Esophagus muscularis mucosa (tissue), 4 donors: Measurements from ENCODE around the gene PARD3B. TPM values are rescaled to one million over a fixed set of nuclear protein-coding genes. Genes with fewer than 3 reads are reported as not detected.

Experiments
- DNase-seq: peaks from one replicate; pipeline ENCODE4 v3.0.0-alpha.2; 2017; ENCODE audit errors: extremely low spot score
- H3K27ac ChIP-seq, 4 donors: fragments of 200-600 bp; sonication (generic); replicated peaks in 1 of 4; 1 replicate in 3 of 4; 2 replicates in 1 of 4; pipeline ENCODE4 v1.5.1; 2016 to 2019; ENCODE audit warnings: mild to moderate bottlenecking in 1 of 4
- H3K27me3 ChIP-seq, 4 donors: fragments of 200-600 bp; sonication (generic); one replicate each; pipeline versions ENCODE4 v1.5.1 to v1.6.0; 2016 to 2019
- H3K36me3 ChIP-seq, 4 donors: fragments of 200-600 bp; sonication (generic); one replicate each; pipeline ENCODE4 v1.5.1; 2016 to 2019
- H3K4me1 ChIP-seq, 4 donors: fragments of 200-600 bp; sonication (generic); one replicate each; pipeline ENCODE4 v1.5.1; 2016 to 2019
- H3K4me3 ChIP-seq, 4 donors: fragments of 200-600 bp; sonication (generic); 1 replicate in 2 of 4; 2 replicates in 2 of 4; pipeline ENCODE4 v1.5.1; 2016 to 2019; ENCODE audit warnings: mild to moderate bottlenecking in 4 of 4, moderate library complexity in 1 of 4
- H3K9me3 ChIP-seq, 4 donors: fragments of 200-600 bp; sonication (generic); 1 replicate in 3 of 4; 2 replicates in 1 of 4; pipeline ENCODE4 v1.5.1; 2016 to 2019
- EP300 ChIP-seq: sonication (generic); formaldehyde crosslinking; IDR thresholded peaks from one replicate; pipeline ENCODE4 v1.6.1; 2017; ENCODE audit warnings: antibody characterized with exemption
- POLR2A ChIP-seq: fragments of 450-650 bp; IDR thresholded peaks from one replicate; pipeline ENCODE4 v1.6.1; 2017; ENCODE audit warnings: antibody characterized with exemption, moderate library complexity, mild to moderate bottlenecking, low read depth
- POLR2AphosphoS5 ChIP-seq, 2 donors: sonication (generic); formaldehyde crosslinking; IDR thresholded peaks; one replicate each; pipeline ENCODE4 v1.6.1; 2017; ENCODE audit warnings: antibody characterized with exemption in 2 of 2
- WGBS: methylation state at CpG from one replicate; pipeline ENCODE4 v1.1.5; 2018; 5-methylcytosine and 5-hydroxymethylcytosine counted together
- intact Hi-C: fragments of 100-400 bp; cut with DNase I; formaldehyde crosslinking; loops from one replicate; pipeline ENCODE4 v1.15.1; 2023
- total RNA-seq, 4 donors: library from RNA; depleted of rRNA; stranded (reverse); fragments of >200 nt; gene quantifications; one replicate each; pipeline versions ENCODE4 v1.1.0 to v1.2.1, GENCODE V29; 2016
- TF ChIP-seq, protein P1 (sequence below), 3 experiments: fragments of 200-600 bp in 2 of 3; fragments of 450-650 bp in 1 of 3; sonication (generic) in 2 of 3; IDR thresholded peaks; one replicate each; pipeline ENCODE4 v1.5.1; 2017 to 2019; ENCODE audit warnings: antibody characterized with exemption in 3 of 3, mild to moderate bottlenecking in 2 of 3, moderate library complexity in 1 of 3

PARD3B gene
- total RNA-seq, 4 donors from 2014 or later, result 24.2 to 40.8 (median 32.5) TPM

DNA sequence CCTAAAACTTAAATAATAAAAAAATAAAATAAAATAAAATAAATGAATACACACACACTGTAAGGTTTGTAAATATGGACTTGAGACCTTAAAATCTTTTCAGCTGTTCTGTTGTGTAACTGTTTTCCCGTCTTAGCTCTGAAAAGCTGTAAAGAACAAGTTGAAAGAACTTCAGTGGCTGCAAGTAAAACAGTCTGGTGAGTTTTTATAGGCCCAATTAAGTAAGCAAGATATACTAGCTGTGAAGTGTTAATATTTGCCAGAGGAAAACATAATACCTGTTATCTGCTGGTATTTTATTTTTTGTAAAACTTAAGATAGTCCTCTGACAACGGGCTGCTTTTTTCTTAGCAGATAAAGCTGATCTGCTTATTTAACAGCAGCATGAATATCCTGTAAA is 960.1 kb downstream of the PARD3B start:
- H3K27ac ChIP-seq, result no peak overlapping the region
- intact Hi-C loops, result no loop called here

DNA sequence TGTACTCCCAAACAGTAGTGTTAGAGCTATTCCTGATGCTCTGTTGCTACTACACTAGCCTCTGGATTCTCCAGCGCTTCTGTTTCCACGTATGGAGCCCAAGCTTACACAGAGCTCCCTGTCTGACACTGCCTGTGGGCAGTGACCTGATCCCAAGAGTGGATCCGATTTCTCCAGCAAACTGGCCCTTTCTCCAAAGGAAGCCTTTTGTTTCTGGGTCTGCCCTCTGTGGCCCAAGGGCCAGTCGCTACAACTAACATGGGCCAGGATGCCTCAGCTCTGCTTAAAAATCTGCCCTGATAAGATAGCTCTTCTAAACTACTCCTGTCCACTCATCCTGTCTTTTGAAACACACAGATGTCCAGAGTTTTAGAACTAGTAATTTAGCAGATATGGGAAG is 964.4 kb downstream of the PARD3B start:
- H3K27ac ChIP-seq, result no peak overlapping the region
- 94% methylated on average over 4 of the region's 4 CpGs for WGBS

More for the DNA sequence above, 960.1 kb downstream of the PARD3B start:
- Histone ChIP-seq H3K4me1 (no peaks in the 10 kb centered on the region), H3K4me3 (no peak overlapping the region), H3K27me3 (no peaks in the 10 kb centered on the region), H3K36me3 (peaks cover 0 to 19% (median 0%) of the 10 kb centered on the region in 4 donors), H3K9me3 (no peaks in the 10 kb centered on the region)
- 87% methylated on average over 2 of the region's 2 CpGs for WGBS
- TF ChIP-seq, protein P1, sequence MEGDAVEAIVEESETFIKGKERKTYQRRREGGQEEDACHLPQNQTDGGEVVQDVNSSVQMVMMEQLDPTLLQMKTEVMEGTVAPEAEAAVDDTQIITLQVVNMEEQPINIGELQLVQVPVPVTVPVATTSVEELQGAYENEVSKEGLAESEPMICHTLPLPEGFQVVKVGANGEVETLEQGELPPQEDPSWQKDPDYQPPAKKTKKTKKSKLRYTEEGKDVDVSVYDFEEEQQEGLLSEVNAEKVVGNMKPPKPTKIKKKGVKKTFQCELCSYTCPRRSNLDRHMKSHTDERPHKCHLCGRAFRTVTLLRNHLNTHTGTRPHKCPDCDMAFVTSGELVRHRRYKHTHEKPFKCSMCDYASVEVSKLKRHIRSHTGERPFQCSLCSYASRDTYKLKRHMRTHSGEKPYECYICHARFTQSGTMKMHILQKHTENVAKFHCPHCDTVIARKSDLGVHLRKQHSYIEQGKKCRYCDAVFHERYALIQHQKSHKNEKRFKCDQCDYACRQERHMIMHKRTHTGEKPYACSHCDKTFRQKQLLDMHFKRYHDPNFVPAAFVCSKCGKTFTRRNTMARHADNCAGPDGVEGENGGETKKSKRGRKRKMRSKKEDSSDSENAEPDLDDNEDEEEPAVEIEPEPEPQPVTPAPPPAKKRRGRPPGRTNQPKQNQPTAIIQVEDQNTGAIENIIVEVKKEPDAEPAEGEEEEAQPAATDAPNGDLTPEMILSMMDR (IDR thresholded peaks at IDR 0.05), result no peak
- TF ChIP-seq POLR2A, result no peak
- TF ChIP-seq POLR2AphosphoS5 (IDR thresholded peaks at IDR 0.05), result no peak
- TF ChIP-seq EP300, result no peak
- no peak for DNase-seq

DNA sequence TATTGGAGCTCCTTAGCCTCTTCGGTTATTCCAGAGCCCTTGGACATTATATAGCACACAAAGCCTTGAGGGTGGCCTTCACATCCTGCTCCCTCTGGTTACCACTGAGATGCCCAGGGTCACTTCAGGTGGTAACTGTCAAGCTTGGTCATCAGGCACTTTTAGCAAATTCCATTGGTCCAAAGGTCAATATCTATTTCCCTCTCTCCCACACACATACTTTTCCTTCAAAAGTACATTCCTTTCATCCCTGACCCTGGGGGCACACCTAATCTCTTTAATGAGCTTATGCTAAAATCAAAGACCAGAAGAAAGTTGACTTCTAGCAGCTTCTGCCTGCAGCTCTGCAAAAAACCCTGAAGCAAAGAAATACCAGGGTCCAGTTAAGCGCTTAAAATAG is 965.1 kb downstream of the PARD3B start:
- DNase-seq, result no peak
- TF ChIP-seq POLR2A, result no peak
- no peak for TF ChIP-seq EP300
- TF ChIP-seq POLR2AphosphoS5 (IDR thresholded peaks at IDR 0.05), result no peak
- TF ChIP-seq, protein P1 (IDR thresholded peaks at IDR 0.05), result no peak
- Histone ChIP-seq H3K9me3 (no peaks in the 10 kb centered on the region), H3K4me3 (no peak overlapping the region), H3K27me3 (no peaks in the 10 kb centered on the region), H3K36me3 (no peaks in the 10 kb centered on the region), H3K27ac (no peak overlapping the region), H3K4me1 (peaks cover 0 to 5% (median 0%) of the 10 kb centered on the region in 4 donors)
- WGBS, result 81% methylated on average over 2 of the region's 2 CpGs
- intact Hi-C loops, result no loop called here

More for the DNA sequence above, 964.4 kb downstream of the PARD3B start:
- TF ChIP-seq, protein P1 (IDR thresholded peaks at IDR 0.05), result no peak
- TF ChIP-seq EP300 (no peak), POLR2A (no peak), POLR2AphosphoS5 (IDR thresholded peaks at IDR 0.05) (no peak)
- peaks cover 0 to 5% (median 0%) of the 10 kb centered on the region in 4 donors for H3K4me1 ChIP-seq
- no peak for DNase-seq
- H3K27me3 ChIP-seq, result no peaks in the 10 kb centered on the region
- no peaks in the 10 kb centered on the region for H3K9me3 ChIP-seq
- no peak overlapping the region for H3K4me3 ChIP-seq
- intact Hi-C loops, result no loop called here
- no peaks in the 10 kb centered on the region for H3K36me3 ChIP-seq

DNA sequence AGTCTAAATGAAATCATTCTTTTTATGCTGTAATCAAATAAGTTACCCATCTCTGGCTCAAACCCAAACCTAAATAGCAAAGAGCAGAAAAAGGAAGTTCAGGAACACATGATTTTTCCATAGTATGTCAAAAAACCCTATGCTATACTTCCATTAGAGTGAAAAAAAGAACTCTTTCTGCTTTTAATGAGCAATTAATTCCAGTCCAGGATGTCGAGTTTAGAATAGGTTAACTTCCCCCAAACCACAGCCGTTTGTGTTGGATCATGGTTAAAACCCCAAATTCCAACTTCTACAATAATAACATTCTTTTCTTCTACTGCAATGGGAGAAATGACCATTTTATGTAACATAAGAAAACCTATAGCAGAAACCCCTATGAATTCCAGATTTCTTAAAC is 965.9 kb downstream of the PARD3B start:
- TF ChIP-seq EP300 (no peak), POLR2A (no peak), POLR2AphosphoS5 (IDR thresholded peaks at IDR 0.05) (no peak)
- TF ChIP-seq, protein P1 (IDR thresholded peaks at IDR 0.05), result no peak
- Histone ChIP-seq H3K36me3 (no peaks in the 10 kb centered on the region), H3K4me1 (peaks cover 0 to 5% (median 0%) of the 10 kb centered on the region in 4 donors), H3K27me3 (no peaks in the 10 kb centered on the region), H3K4me3 (no peak overlapping the region), H3K9me3 (no peaks in the 10 kb centered on the region), H3K27ac (no peak overlapping the region)
- no peak for DNase-seq
- 46% methylated on average over 2 of the region's 2 CpGs for WGBS
- intact Hi-C loops, result no loop called here

DNA sequence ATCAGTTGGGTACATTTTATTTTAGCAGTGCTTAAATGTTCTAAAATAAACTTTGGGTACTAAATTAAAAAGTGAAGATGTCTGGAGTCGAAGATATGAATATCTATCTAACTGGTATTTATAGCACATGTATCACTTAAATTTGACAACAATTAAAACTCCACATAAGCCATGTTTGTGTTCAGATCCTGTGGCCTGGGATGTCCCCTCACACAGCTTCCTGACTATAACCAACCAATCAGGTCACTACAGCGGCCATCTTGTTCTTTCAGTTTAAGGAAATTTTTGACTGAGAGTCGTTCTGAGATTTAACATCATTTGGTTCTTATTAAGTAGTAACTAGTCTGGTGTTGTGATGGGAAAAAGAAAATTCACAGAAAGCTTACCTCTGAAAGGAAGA is 966.4 kb downstream of the PARD3B start:
- H3K4me1 ChIP-seq, result peaks cover 0 to 5% (median 0%) of the 10 kb centered on the region in 4 donors
- H3K27me3 ChIP-seq, result no peaks in the 10 kb centered on the region
- H3K27ac ChIP-seq, result no peak overlapping the region
- TF ChIP-seq, protein P1 (IDR thresholded peaks at IDR 0.05), result no peak
- TF ChIP-seq EP300 (no peak), POLR2A (no peak), POLR2AphosphoS5 (IDR thresholded peaks at IDR 0.05) (no peak)
- H3K36me3 ChIP-seq, result no peaks in the 10 kb centered on the region
- no peak for DNase-seq
- intact Hi-C loops, result no loop called here
- no peaks in the 10 kb centered on the region for H3K9me3 ChIP-seq
- 84% methylated on average over 3 of the region's 3 CpGs for WGBS
- H3K4me3 ChIP-seq, result no peak overlapping the region
